Psoas muscle (tissue), 8 donors: ENCODE measurements around the gene ACADM. TPM values are rescaled to one million over a fixed set of nuclear protein-coding genes. Genes with fewer than 3 reads are reported as not detected.
A peak's percentile ranks its signal among the peaks of the same experiment; 100 is the strongest.

ENCODE experiments used
- ATAC-seq, 4 donors: fragments of 200-7000 bp; cut with Tn5 transposase; one replicate each; pipeline ENCODE4 v1.9.1; 2020; ENCODE audit warnings: moderate library complexity in 3 of 4, mild to moderate bottlenecking in 2 of 4
- DNase-seq, 2 donors: peaks; one replicate each; pipeline ENCODE4 v3.0.0-alpha.2; 2020
- H3K27ac ChIP-seq: fragments of 200-600 bp; one replicate; pipeline ENCODE4 v1.8.0; 2022
- H3K27me3 ChIP-seq, 3 donors: fragments of 200-600 bp in 1 of 3; one replicate each; pipeline versions ENCODE4 v1.6.1 to v1.8.0; 2013 to 2022; ENCODE audit warnings: low read length in 2 of 3, mild to moderate bottlenecking in 2 of 3, moderate library complexity in 1 of 3; ENCODE audit not compliant: insufficient read depth in 3 of 3
- H3K36me3 ChIP-seq, 2 donors: fragments of 200-600 bp in 1 of 2; one replicate each; pipeline versions ENCODE4 v1.6.1 to v1.8.0; 2013 to 2022; ENCODE audit warnings: low read depth in 1 of 2, mild to moderate bottlenecking in 1 of 2, moderate library complexity in 1 of 2; ENCODE audit not compliant: insufficient read depth in 1 of 2
- H3K4me1 ChIP-seq: fragments of 200-600 bp; one replicate; pipeline ENCODE4 v1.8.0; 2022
- H3K4me3 ChIP-seq: fragments of 200-600 bp; one replicate; pipeline ENCODE4 v1.8.0; 2022; ENCODE audit warnings: mild to moderate bottlenecking
- H3K9me3 ChIP-seq: fragments of 200-600 bp; one replicate; pipeline ENCODE4 v1.8.0; 2022
- CTCF ChIP-seq: fragments of 200-600 bp; IDR thresholded peaks from one replicate; pipeline ENCODE4 v1.8.0; 2022; ENCODE audit warnings: antibody characterized with exemption
- WGBS, 3 donors: extraction: QIAGEN DNeasy Blood & Tissue Kit; methylation state at CpG; one replicate each; pipeline versions ENCODE4 v1.1.6 to v1.1.7; 2013; 5-methylcytosine and 5-hydroxymethylcytosine counted together
- intact Hi-C, 2 donors: fragments of 100-400 bp; cut with DNase I; formaldehyde crosslinking; loops; one replicate each; pipeline versions ENCODE4 v1.11.0 to v1.14.2; 2022
- polyA plus RNA-seq, 3 donors: library from polyadenylated mRNA; stranded (reverse); fragments of 200-250 nt; gene quantifications; one replicate each; pipeline ENCODE4 v1.2.3, GENCODE V29; 2013
- total RNA-seq, 4 donors: library from RNA; stranded (reverse); fragmentation: NEBNext Ultra II Directional in 2 of 4; extraction: Animal tissue kit (Norgen Biotek cat#: 25700) in 2 of 4; gene quantifications; one replicate each; pipeline versions ENCODE4 v1.2.1 to v1.2.4, GENCODE V29; 2021 to 2023
- donor health status: healthy with polysubstance abuse.
- donor health status: DM: no; HTN: no; CAD: no; lungs with moderate emphysema.
- donor health status: Bipolar disorder and iron deficiency.
- donor health status: healthy.
- donor health status: DM: yes; HTN: yes; CAD: no.
- donor health status: DM: no; HTN: no; CAD: no.
- donor health status: DM: no; HTN: no; CAD: no.
- donor health status: DM: yes; HTN: yes; CAD: no.

ACADM gene
- total and polyA plus RNA-seq, 7 donors: 101 to 226 (median 165) TPM

- no peaks in the 10 kb centered on the region for H3K9me3 ChIP-seq
- H3K27ac ChIP-seq: peak overlapping the region; percentile 92
- ATAC-seq (no peak), DNase-seq (no peak)
- 74 to 93% (median 80%) methylated on average over 9 of the region's 9 CpGs for WGBS, 3 donors
- peaks cover 28% of the 10 kb centered on the region for H3K4me1 ChIP-seq
- peak overlapping the region; percentile 96 for H3K4me3 ChIP-seq
- no peaks in the 10 kb centered on the region for H3K27me3 ChIP-seq
- no peak for TF ChIP-seq CTCF
- no peaks in the 10 kb centered on the region for H3K36me3 ChIP-seq
- intact Hi-C loops: loop anchor here (2.0 to 5.0 kb wide), 2 partner anchors 62 to 64 kb away; partner anchors contain the start of gene RABGGTB (in 1 of the 2)
These were observed 1.5 kb upstream of the ACADM start for GRCh38 chr1:75722966-75723365.

GRCh38 chr1:75723989-75724471 lies 479 bp upstream of the ACADM start:
- intact Hi-C loops: loop anchor here (2.0 to 5.0 kb wide), 2 partner anchors 61 to 63 kb away; partner anchors contain the start of gene RABGGTB (in 1 of the 2)
- peak; percentile 92 to 96 (median 94) for ATAC-seq
- 1 to 2% (median 2%) methylated on average over 30 of the region's 30 CpGs for WGBS, 3 donors
- DNase-seq: peak; percentile 86 to 92
- peaks cover 32% of the 10 kb centered on the region for H3K4me1 ChIP-seq
- H3K4me3 ChIP-seq: peak overlapping the region; percentile 96
- no peak for TF ChIP-seq CTCF
- H3K27me3 ChIP-seq: no peaks in the 10 kb centered on the region
- no peaks in the 10 kb centered on the region for H3K9me3 ChIP-seq
- no peaks in the 10 kb centered on the region for H3K36me3 ChIP-seq
- peak overlapping the region; percentile 92 for H3K27ac ChIP-seq

GRCh38 chr1:75725266-75725665 lies 757 bp downstream of the ACADM start:
- H3K9me3 ChIP-seq: no peaks in the 10 kb centered on the region
- WGBS, 3 donors: 0 to 3% (median 2%) methylated on average over 1 of the region's 1 CpG
- no peaks in the 10 kb centered on the region for H3K36me3 ChIP-seq
- TF ChIP-seq CTCF: no peak
- DNase-seq (no peak), ATAC-seq (no peak)
- H3K27me3 ChIP-seq: no peaks in the 10 kb centered on the region
- peak overlapping the region; percentile 96 for H3K4me3 ChIP-seq
- H3K4me1 ChIP-seq: peaks cover 32% of the 10 kb centered on the region
- peak overlapping the region; percentile 92 for H3K27ac ChIP-seq
- intact Hi-C loops: no loop called here

GRCh38 chr1:75725861-75726361 lies 1.4 kb downstream of the ACADM start:
- Histone ChIP-seq H3K36me3 (no peaks in the 10 kb centered on the region), H3K4me3 (peak overlapping the region; percentile 96), H3K4me1 (peaks cover 32% of the 10 kb centered on the region), H3K27me3 (no peaks in the 10 kb centered on the region), H3K9me3 (no peaks in the 10 kb centered on the region), H3K27ac (peak overlapping the region; percentile 92)
- DNase-seq (no peak), ATAC-seq (no peak)
- TF ChIP-seq CTCF: no peak
- 25 to 36% (median 30%) methylated on average over 11 of the region's 11 CpGs for WGBS, 3 donors
- intact Hi-C loops: no loop called here

- Histone ChIP-seq H3K27me3 (no peaks in the 10 kb centered on the region), H3K36me3 (peaks cover 0 to 3% of the 10 kb centered on the region in 2 donors), H3K4me3 (no peak overlapping the region), H3K27ac (peak overlapping the region; percentile 4), H3K9me3 (no peaks in the 10 kb centered on the region), H3K4me1 (peaks cover 32% of the 10 kb centered on the region)
- no peak for ATAC-seq
- TF ChIP-seq CTCF: no peak
- DNase-seq: no peak
- 41 to 67% (median 47%) methylated on average over 3 of the region's 3 CpGs for WGBS, 3 donors
- intact Hi-C loops: no loop called here
These were observed 3.1 kb downstream of the ACADM start for GRCh38 chr1:75727571-75727970.
